GM21825 (cell line): ENCODE data around the gene SAMD14.

Experiments
- ATAC-seq: cut with Tn5 transposase; IDR thresholded peaks from one replicate; pipeline ENCODE4 v1.9.1; 2021; ENCODE audit warnings: mild to moderate bottlenecking, moderate library complexity; ENCODE audit not compliant: unreplicated experiment

SAMD14 gene

GRCh38 chr17:50114849-50115357, 15.1 kb downstream of the SAMD14 start:
- no peak for ATAC-seq

- no peak for ATAC-seq
Measured at GRCh38 chr17:50114401-50114800, 15.6 kb downstream of the SAMD14 start.

DNA sequence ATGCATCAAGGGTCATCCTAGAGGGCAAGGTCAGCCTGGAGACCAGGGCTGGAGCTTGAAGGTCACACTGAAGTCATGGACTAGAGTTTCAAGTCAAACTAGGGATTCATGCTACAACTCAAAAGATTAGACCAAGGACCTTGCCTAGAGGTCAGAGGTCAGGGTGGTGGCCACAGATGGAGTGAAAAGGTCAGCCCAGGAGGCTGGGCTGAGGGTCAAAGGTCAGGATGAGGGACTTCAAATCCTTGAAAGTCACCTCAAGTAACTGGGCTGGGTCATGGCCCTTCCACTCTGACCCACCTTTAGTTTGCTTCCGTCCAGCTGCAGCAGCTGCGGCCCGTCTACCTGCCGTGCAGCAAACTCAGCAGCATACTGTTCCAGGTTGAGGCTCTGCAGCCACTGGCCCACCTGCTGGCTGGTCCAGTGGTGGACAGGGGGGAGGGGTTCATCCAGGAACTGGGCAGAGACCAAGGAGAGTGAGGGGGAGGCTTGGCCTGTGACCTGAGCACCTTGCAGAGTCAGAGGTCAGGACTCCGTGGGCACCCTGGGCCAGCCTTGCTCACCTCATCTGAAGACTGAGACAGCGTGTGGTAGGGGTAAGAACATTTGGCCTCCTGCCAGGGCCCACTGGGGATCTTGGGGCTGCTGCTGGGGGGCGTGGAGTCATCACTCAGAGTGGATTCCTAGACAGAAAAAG, 16.2 kb downstream of the SAMD14 start:
- no peak for ATAC-seq

- no peak for ATAC-seq
Measured at GRCh38 chr17:50112694-50113093, 17.3 kb downstream of the SAMD14 start.

DNA sequence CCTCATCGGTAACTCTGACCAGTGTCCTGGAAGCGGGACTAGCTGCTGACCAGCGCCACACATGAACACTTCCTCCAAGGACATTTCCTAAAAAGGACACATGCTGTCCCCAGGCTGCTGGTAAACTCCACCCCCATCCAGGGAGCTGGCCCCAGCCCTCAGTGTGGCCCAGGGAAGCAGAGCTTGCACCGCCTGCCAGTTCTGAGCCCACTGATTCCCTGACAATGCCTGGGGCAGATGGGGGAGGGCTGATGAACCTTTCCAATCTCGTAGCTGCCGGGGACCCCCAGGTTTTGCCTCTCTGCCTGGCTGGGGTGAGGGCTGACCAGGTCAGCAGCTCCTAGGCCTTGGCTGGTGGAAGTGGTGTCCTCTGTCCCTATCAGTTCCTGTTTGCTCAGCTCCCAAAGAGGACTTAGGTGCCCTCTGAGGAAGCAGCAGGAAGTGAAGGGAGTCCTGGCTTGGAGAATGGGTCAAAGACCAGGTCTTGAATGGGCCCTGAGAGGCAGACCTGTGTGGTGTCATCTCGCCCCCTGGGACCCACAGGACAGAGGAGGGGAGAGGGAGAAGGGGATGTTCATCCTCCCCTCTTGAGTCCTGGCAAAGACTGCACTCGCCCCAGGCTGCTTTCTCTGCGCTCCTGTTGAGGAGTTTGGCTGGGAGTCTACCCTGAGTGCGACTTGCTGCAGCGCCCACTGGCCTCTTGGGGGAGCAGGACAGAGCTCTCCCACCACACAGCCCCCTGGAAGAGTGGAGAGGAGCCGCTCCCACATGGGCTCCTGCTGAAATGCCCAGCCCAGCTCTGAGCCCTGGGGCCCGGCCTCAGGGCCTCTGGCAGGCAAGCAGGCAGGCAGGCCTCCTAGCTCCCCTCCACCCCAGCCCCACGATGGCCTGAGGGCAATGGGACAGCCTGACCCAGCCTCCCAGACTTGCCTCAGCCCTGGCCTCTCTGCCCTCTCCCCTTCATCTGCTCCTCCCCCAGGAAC, 18.0 kb downstream of the SAMD14 start:
- no peak for ATAC-seq

DNA sequence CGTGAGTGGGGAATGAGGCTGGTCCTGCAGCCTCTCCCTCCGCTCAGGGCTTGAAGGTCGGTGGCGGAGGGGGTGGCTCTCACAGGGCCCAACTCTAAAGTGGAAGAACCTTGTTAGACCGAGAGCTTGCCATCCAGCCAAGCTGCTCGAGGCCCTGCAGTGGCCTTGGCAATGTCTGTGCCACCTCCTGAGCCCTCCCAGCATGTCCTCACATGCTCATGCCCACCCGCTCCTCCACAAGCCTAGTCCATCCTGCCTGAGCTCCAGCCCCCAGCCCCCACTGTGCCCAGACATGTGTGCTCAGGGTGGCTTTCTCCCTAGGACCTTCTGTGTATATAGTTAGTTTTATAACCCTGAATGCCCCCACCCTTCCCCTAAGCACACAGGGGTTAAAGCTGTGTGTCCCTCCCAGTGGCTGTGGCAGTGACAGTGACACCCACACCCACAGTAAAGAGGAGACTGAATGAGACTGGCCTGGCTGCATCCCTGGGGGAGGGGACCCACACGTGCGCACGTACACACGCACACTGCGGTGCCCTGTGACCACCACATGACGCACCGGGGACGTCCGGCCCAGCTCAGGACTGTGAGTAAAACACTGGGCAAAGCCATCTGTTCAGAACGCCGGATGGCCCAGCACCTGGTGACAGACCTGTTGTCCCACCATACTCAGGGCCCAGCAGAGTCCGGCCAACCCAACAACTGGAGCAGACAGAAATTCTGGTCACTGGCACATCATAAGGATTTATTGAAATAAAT, 19.2 kb downstream of the SAMD14 start:
- no peak for ATAC-seq

DNA sequence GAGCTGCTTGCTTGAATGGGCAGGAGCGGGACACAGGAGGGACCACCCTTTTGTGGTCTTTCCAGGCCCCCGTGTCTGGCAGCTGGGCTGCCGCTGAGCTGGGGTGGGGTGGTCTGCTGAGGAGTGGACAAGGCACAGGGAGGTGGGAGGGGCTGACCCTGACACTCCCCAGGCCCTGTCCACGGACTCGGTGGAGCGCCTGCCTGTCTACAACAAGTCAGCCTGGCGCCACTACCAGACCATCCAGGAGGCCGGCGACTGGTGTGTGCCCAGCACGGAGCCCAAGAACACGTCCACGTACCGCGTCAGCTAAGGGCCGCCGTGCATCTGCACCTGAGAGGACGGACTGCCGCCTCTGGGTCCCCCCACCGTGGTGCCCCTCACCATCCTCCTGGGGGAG, 20.2 kb downstream of the SAMD14 start:
- ATAC-seq, result no peak

GRCh38 chr17:50109207-50109606, 20.8 kb downstream of the SAMD14 start:
- no peak for ATAC-seq

DNA sequence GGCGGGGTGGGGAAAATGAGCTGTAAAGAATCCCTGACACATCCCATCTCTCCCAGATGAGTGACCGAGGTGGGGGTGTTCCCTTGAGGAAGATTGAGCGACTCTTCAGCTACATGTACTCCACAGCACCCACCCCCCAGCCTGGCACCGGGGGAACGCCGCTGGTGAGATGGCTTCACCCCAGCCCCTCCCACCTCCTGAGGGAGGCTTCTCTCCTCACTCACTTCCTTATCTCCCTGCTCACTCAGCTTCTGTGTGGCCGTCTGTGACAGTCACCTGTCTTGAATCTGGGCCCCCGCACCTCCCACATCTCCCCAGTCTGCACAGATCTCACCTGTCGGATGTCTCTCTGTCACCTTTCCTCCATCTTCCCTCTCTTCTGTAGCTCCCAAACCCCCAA, 21.4 kb downstream of the SAMD14 start:
- ATAC-seq, result no peak

- no peak for ATAC-seq
Measured at GRCh38 chr17:50107790-50108414, 22.1 kb downstream of the SAMD14 start.

DNA sequence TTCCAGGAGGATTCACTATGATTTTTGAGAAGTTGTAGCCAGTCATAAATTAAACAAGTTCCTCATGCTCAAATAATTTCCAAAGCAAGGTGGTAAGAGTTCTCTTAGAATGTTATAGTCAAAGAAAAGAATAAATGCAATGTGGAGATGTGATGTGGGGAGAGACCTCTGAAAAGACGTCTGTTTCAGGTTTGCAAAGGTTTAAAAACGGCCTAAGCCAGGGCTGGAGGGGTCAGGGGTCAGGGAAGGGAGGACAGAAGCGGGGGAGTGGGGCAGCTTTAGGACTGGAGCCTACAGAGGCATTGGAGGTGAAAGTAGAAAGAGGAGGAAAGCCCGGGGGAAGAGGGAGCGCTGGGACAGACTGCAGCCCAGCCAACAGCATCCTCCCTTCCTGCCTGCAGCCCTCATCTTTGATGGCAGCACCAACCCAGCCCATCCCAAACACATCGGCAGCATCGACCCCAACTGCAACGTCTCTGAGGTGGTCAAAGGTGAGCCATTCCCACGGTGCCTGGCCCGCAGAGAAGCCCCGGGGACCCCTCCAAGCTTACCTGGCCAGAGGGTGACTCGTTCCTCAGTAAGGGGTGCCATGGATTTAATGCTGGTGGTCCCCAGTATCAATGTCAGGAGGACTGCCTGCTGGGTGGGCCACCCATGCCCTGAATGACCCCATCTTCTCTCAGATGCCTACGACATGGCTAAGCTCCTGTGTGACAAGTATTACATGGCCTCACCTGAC, 23.4 kb downstream of the SAMD14 start:
- ATAC-seq, result no peak

GRCh38 chr17:50105811-50106210, 24.1 kb downstream of the SAMD14 start:
- ATAC-seq, result no peak

DNA sequence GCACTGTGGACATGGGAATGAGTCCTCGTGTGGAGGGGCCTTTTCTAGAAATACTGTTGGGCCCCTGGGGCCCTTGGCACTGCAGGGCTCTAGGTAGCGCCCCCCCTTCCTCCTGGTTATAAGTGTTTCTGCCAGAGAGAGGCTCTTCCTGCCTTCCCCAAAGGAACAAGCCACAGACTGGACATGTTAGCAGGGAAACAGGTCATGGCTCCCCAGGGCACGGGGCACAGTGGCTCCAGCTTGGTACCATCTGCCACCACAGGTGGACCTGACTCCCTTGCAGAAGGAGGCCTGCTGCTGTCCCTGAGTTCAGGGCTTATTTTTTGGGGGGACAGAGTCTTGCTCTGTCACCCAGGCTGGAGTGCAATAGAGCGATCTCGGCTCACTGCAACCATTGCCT, 26.0 kb downstream of the SAMD14 start:
- no peak for ATAC-seq

DNA sequence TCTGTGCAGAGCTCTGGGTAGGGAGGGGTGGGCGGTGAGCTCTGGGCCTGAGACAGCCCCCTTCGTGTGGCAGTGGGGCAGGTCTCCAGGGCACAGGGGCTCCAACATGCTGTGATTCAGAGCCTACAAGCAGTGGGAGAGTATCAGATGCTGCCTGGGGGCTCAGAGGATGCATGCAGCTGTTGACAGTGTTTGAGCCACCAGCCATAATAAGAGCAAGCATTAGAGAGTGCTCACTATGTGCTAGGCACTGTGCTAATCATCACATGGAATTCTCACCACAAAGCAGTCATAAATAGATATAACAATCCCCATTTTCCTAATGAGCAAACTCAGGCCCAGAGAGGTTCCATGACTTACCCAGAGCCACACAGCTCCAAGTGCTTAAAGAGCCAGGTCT, 26.7 kb downstream of the SAMD14 start:
- no peak for ATAC-seq

- ATAC-seq, result no peak
Measured at GRCh38 chr17:50102164-50102991, 27.6 kb downstream of the SAMD14 start.

DNA sequence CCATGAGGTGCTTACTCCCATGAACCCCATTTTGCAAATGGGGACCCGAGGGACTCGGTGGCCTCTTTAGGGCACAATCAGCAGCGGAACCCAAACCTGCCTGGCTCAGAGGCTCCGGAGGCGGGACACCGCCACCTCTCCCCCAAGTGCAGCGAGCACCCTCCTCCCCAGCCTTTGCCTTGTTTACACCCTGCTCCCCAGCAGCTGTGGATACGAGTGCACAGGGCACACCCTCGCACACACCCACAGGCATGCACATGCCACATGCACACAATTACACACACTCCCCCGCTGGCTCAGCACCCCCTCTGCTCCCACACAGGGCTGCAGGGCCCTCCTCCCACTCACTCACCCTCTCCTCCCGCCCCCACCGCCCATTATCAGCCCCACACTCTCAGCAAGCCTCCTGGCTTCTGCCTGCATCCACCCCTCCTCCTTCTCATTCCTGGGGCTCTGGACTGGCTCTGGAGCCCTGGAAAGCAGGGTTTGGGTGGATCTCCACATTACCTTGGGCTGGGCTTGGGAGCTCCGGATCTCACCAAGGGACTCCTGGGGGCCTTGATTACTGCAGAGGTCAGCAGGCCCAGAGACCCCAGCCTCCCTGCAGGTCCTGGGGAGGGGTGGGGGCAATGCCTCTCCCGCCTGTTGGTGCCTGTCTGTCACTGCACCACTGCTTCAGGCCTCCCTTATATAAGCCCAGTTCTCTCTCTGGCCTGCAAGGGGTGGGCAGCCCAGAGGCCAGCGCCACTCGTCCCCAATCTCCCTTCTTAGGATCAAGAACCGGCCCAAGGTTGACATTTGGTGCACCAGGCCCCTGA, 28.4 kb downstream of the SAMD14 start:
- ATAC-seq, result no peak

- ATAC-seq, result no peak
Measured at GRCh38 chr17:50100921-50101345, 29.0 kb downstream of the SAMD14 start.

DNA sequence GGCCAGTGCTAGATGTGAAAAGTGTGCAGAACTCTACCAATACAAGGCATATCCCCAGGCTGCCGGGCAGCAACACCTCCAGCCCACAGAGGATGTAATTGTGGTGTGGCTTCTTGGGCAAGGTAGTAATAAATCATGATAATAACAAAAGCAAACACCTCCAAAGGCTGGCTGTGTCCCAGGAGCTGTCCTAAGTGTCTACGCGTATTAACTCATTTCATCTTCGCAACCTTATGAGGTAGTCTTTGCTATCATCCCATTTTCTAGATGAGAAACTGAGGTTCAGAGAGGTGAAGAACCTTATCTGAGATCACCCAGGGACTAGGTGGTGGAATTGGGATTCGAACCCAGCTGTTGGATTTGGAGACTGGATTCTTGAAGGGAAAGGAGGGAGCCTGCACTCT, 29.5 kb downstream of the SAMD14 start:
- no peak for ATAC-seq
